Colon (tissue), 2 donors: ENCODE data around the gene PALM3.

Experiments
- FAIRE-seq: peaks from 2 replicates; lab custom pipeline; 2012; peaks lifted over from hg19 to GRCh38; lab: Jason Lieb, UNC
- donor health status: control.
- donor health status: control.

The PALM3 gene

GRCh38 chr19:14061751-14062557 is at the start of gene PALM3:
PALM3 (minus strand) TSS chr19:14062076; CDS start chr19:14061980, 96 bp downstream.
- no peak for FAIRE-seq

- no peak for FAIRE-seq
Measured at GRCh38 chr19:14111486-14111885, 49.6 kb upstream of the PALM3 start.

GRCh38 chr19:14110650-14111049 is 48.8 kb upstream of the PALM3 start:
- no peak for FAIRE-seq

GRCh38 chr19:14107581-14108461 is 45.9 kb upstream of the PALM3 start:
- no peak for FAIRE-seq

GRCh38 chr19:14106840-14107239 is 45.0 kb upstream of the PALM3 start:
- no peak for FAIRE-seq

GRCh38 chr19:14105680-14106079 is 43.8 kb upstream of the PALM3 start:
- no peak for FAIRE-seq

- FAIRE-seq, result no peak
Measured at GRCh38 chr19:14103310-14103709, 41.4 kb upstream of the PALM3 start.

GRCh38 chr19:14102756-14103155 is 40.9 kb upstream of the PALM3 start:
- FAIRE-seq, result no peak

GRCh38 chr19:14102102-14102696 is 40.3 kb upstream of the PALM3 start:
- no peak for FAIRE-seq

- FAIRE-seq, result no peak
Measured at GRCh38 chr19:14101003-14101545, 39.2 kb upstream of the PALM3 start.

GRCh38 chr19:14097532-14098151 is 35.8 kb upstream of the PALM3 start:
- no peak for FAIRE-seq

- FAIRE-seq, result no peak
Measured at GRCh38 chr19:14096272-14096992, 34.6 kb upstream of the PALM3 start.

GRCh38 chr19:14094854-14095253 is 33.0 kb upstream of the PALM3 start:
- no peak for FAIRE-seq

GRCh38 chr19:14093117-14093823 is 31.4 kb upstream of the PALM3 start:
- FAIRE-seq, result no peak

GRCh38 chr19:14091813-14092462 is 30.1 kb upstream of the PALM3 start:
- no peak for FAIRE-seq

GRCh38 chr19:14091081-14091812 is 29.4 kb upstream of the PALM3 start:
- FAIRE-seq, result no peak

- FAIRE-seq, result no peak
Measured at GRCh38 chr19:14090509-14091080, 28.7 kb upstream of the PALM3 start, which contains the start of gene SAMD1. SAMD1 (minus strand) TSS chr19:14090751.

- FAIRE-seq, result no peak
Measured at GRCh38 chr19:14089662-14090508, 28.0 kb upstream of the PALM3 start.
